HL-60 (cell line): ENCODE results near the gene GRK6.

Experiments
- DNase-seq, 2 experiments: peaks; one replicate each; pipeline ENCODE4 v3.0.0-alpha.2; 2010 to 2020; ENCODE audit warnings: low read depth in 1 of 2, low spot score in 1 of 2
- H3K27ac ChIP-seq: fragments of 250-450 bp; sonication (Bioruptor Pico); replicated peaks from 2 replicates; pipeline ENCODE4 v1.5.1; 2020; ENCODE audit warnings: mild to moderate bottlenecking, moderate library complexity
- H3K27me3 ChIP-seq: fragments of 250-450 bp; sonication (Bioruptor Pico); 2 replicates; pipeline ENCODE4 v1.5.1; 2021; ENCODE audit warnings: mild to moderate bottlenecking, moderate library complexity; ENCODE audit not compliant: insufficient read depth, poor library complexity, severe bottlenecking
- H3K4me3 ChIP-seq: replicated peaks from 2 replicates; pipeline ENCODE4 v1.5.1; 2011; ENCODE audit warnings: mild to moderate bottlenecking, control low read depth, low read length; ENCODE audit not compliant: insufficient read depth
- CTCF ChIP-seq: IDR thresholded peaks from one replicate; pipeline ENCODE4 v1.5.1; 2011; ENCODE audit warnings: low read length, control low read depth, inconsistent platforms; ENCODE audit not compliant: insufficient read depth
- GABPA ChIP-seq: IDR thresholded peaks from 2 replicates; pipeline ENCODE4 v1.6.1; 2012; ENCODE audit warnings: low read depth
- POLR2AphosphoS5 ChIP-seq: IDR thresholded peaks from 2 replicates; pipeline ENCODE4 v1.6.1; 2012; ENCODE audit warnings: low read depth
- REST ChIP-seq: IDR thresholded peaks from 2 replicates; pipeline ENCODE4 v1.6.1; 2012; ENCODE audit warnings: low read depth; ENCODE audit not compliant: insufficient replicate concordance
- SPI1 ChIP-seq: IDR thresholded peaks from 2 replicates; pipeline ENCODE4 v1.6.1; 2012; ENCODE audit warnings: low read depth, mild to moderate bottlenecking, borderline replicate concordance

GRK6 gene

GRCh38 chr5:177425196-177425800 lies 1.2 kb upstream of the GRK6 start:
- H3K27ac ChIP-seq = peak overlapping the region; percentile 77
- peak overlapping the region; percentile 57 for H3K4me3 ChIP-seq
- TF ChIP-seq REST = no peak
- no peak for TF ChIP-seq GABPA
- no peak for TF ChIP-seq CTCF
- no peak for TF ChIP-seq SPI1
- TF ChIP-seq POLR2AphosphoS5 = no peak
- no peak for DNase-seq
- H3K27me3 ChIP-seq = no peaks in the 10 kb centered on the region

GRCh38 chr5:177425801-177426565 lies 493 bp upstream of the GRK6 start:
- Histone ChIP-seq H3K27me3 (no peaks in the 10 kb centered on the region), H3K27ac (peak overlapping the region; percentile 77), H3K4me3 (peak overlapping the region; percentile 57)
- peak; percentile 100 for DNase-seq
- TF ChIP-seq GABPA (peak; percentile 50; the same call in 1 of the 2 replicates), CTCF (no peak), POLR2AphosphoS5 (peak; percentile 39; the same call in 1 of the 2 replicates), REST (peak; percentile 16), SPI1 (no peak; the same call in 1 of the 2 replicates)

DNA sequence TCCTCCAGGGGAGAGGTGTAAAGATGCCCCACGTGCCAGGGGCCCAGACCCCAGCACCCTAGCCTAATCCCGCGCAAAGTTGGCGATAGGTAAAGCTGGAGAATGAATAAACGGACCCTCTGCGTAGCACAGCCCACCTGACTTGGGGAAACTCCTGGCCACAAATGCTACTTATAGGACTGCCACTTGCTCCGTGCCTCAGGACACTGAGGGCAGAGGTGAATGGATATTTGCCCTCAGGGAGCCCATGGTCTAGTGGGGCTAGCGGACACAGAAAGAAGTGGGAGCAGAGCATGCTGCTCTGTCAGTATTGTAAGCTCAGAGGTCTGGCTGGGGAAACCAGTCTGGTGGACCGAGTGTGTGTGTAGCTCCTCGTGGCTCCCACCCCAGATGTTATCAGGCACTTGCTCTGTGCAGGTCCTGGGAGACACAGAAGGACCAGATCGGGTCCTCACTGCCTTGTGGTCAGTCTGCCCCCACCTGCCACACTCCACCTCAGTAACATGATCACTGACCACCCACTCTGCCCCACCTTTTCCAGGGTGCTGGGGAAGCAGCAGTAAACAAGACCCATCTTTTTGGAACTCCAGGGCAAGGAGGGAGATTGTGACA lies 841 bp downstream of the GRK6 start:
- Histone ChIP-seq H3K27ac (peak overlapping the region; percentile 98), H3K4me3 (peak overlapping the region; percentile 67), H3K27me3 (no peaks in the 10 kb centered on the region)
- DNase-seq = peak in 1 of 2 experiments; percentile 46
- no peak for TF ChIP-seq REST
- TF ChIP-seq CTCF = no peak
- no peak for TF ChIP-seq SPI1
- no peak; the same call in 1 of the 2 replicates for TF ChIP-seq POLR2AphosphoS5
- no peak for TF ChIP-seq GABPA
